ENCODE measurements around the gene STARD7.
A peak's percentile ranks its signal among the peaks of the same experiment; 100 is the strongest.

The STARD7 gene

DNA sequence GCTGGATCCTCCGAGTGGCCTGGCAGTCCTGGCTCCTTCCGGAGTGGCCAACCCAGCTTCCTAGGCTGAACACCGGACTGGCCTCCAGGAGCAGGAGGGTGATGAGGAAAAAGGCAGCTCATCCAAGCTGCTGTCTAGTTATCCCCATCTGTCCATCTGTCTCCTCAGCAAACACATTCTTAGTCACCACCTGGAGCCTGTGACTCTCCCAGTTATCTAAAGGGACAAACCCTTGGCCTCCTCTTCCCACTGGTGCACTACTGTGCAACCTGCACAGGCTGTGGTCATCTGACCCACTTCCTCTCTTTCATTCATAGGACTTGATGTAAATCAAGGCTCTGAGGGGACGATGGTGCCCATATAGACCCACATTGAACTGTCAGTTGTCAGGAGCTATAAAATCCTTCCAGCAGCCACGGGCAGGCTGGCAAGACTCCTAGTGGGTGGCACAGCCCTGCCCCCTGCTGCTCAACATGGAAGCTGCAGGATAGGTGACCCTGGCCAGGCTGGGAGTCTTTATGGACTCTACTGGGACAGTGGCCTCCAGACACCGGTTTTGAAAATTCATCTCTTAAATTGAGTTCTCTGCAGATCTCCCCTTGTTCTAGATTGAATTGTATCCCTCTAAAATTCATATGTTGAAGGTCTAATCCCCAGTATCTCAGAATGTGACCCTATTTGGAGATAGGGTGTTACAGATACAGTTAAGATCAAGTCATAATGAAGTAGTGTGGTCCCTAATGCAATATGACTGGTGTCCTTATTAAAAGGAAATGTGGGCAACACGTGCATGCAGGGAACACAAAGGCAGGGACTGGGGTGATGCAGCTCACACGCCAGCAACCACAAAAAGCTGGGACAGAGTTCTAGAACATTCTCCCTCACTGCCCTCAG is 34.1 kb downstream of the STARD7 start:
- CTCF ChIA-PET, result interaction anchor here (0.6 to 7.2 kb wide), 42 partner anchors 8 to 451 kb away, joined by 3 to 142 read pairs (median 4); partner anchors contain the start of genes ANKRD36C, ASTL, DUSP2 and STARD7
- TF ChIP-seq, protein P1, sequence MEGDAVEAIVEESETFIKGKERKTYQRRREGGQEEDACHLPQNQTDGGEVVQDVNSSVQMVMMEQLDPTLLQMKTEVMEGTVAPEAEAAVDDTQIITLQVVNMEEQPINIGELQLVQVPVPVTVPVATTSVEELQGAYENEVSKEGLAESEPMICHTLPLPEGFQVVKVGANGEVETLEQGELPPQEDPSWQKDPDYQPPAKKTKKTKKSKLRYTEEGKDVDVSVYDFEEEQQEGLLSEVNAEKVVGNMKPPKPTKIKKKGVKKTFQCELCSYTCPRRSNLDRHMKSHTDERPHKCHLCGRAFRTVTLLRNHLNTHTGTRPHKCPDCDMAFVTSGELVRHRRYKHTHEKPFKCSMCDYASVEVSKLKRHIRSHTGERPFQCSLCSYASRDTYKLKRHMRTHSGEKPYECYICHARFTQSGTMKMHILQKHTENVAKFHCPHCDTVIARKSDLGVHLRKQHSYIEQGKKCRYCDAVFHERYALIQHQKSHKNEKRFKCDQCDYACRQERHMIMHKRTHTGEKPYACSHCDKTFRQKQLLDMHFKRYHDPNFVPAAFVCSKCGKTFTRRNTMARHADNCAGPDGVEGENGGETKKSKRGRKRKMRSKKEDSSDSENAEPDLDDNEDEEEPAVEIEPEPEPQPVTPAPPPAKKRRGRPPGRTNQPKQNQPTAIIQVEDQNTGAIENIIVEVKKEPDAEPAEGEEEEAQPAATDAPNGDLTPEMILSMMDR (tag by site-specific recombination; IDR thresholded peaks at IDR 0.05), result peak; percentile 65
- no peak for TF ChIP-seq SALL2 (tag by site-specific recombination; IDR thresholded peaks at IDR 0.05; ENCODE audit: borderline replicate concordance)
- 0 out of 2 replicates have a peak, but pooled peaks have one; percentile 13 for TF ChIP-seq ZBTB17 (tag by site-specific recombination; IDR thresholded peaks at IDR 0.05)
- peak; percentile 83 for TF ChIP-seq ZSCAN30 (tag by site-specific recombination; IDR thresholded peaks at IDR 0.05)
- TF ChIP-seq ZNF654 (tag by site-specific recombination; IDR thresholded peaks at IDR 0.05; ENCODE audit: low read depth), result peak; percentile 54
- Histone ChIP-seq H3K36me3 (ENCODE audit: control insufficient read depth in 2 of 2, insufficient read depth in 1 of 2, low read length in 2 of 2) (no peaks in the 10 kb centered on the region), H3K27ac (ENCODE audit: extremely low read depth, low read depth, low read length) (no peak overlapping the region), H3K4me1 (ENCODE audit: control insufficient read depth, insufficient read depth, low read length) (no peaks in the 10 kb centered on the region), H3K4me3 (ENCODE audit: low read depth, low read length) (no peak overlapping the region), H3K9me3 (ENCODE audit: control insufficient read depth, insufficient read depth, low read depth, low read length) (no peaks in the 10 kb centered on the region)
- POLR2A ChIA-PET, result interaction anchor here (0.6 to 1.1 kb wide), 4 partner anchors 34 to 182 kb away, joined by 3 to 8 read pairs (median 4); partner anchors contain the start of genes ASTL and STARD7

DNA sequence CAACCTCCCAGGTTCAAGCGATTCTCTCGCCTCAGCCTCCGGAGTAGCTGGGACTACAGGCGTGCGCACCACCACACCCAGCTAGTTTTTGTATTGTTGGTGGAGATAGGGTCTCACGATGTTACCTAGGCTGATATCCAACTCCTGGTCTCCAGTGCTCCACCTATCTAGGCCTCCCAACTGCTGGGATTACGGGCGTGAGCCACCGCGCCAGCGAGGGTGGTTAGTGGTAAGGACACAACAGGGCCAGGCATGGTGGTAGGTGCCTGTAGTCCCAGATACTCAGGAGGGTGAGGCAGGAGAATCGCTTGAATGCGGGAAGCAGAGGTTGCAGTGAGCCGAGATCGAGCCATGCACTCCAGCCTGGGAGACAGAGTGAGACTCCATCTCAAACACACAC is 36.8 kb downstream of the STARD7 start:
- ChIA-PET CTCF (no interaction called here), POLR2A (no interaction called here)
- H3K27ac ChIP-seq (ENCODE audit: extremely low read depth, low read depth, low read length), result no peak overlapping the region
- no peak for TF ChIP-seq ZNF433 (tag by site-specific recombination; IDR thresholded peaks at IDR 0.05; ENCODE audit: low read depth)
- TF ChIP-seq GLI2 (tag by site-specific recombination; IDR thresholded peaks at IDR 0.05; ENCODE audit: borderline replicate concordance, low read depth), result no peak
- TF ChIP-seq ZNF175 (tag by site-specific recombination; IDR thresholded peaks at IDR 0.05), result no peak
- TF ChIP-seq ZNF341 (tag by site-specific recombination; IDR thresholded peaks at IDR 0.05; ENCODE audit: low read depth), result no peak
- TF ChIP-seq, protein P2, sequence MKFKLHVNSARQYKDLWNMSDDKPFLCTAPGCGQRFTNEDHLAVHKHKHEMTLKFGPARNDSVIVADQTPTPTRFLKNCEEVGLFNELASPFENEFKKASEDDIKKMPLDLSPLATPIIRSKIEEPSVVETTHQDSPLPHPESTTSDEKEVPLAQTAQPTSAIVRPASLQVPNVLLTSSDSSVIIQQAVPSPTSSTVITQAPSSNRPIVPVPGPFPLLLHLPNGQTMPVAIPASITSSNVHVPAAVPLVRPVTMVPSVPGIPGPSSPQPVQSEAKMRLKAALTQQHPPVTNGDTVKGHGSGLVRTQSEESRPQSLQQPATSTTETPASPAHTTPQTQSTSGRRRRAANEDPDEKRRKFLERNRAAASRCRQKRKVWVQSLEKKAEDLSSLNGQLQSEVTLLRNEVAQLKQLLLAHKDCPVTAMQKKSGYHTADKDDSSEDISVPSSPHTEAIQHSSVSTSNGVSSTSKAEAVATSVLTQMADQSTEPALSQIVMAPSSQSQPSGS (tag by site-specific recombination; IDR thresholded peaks at IDR 0.05; ENCODE audit: low read depth), result no peak
- TF ChIP-seq ZNF830 (tag by site-specific recombination; IDR thresholded peaks at IDR 0.05; ENCODE audit: low read depth), result no peak
- TF ChIP-seq, protein P3, sequence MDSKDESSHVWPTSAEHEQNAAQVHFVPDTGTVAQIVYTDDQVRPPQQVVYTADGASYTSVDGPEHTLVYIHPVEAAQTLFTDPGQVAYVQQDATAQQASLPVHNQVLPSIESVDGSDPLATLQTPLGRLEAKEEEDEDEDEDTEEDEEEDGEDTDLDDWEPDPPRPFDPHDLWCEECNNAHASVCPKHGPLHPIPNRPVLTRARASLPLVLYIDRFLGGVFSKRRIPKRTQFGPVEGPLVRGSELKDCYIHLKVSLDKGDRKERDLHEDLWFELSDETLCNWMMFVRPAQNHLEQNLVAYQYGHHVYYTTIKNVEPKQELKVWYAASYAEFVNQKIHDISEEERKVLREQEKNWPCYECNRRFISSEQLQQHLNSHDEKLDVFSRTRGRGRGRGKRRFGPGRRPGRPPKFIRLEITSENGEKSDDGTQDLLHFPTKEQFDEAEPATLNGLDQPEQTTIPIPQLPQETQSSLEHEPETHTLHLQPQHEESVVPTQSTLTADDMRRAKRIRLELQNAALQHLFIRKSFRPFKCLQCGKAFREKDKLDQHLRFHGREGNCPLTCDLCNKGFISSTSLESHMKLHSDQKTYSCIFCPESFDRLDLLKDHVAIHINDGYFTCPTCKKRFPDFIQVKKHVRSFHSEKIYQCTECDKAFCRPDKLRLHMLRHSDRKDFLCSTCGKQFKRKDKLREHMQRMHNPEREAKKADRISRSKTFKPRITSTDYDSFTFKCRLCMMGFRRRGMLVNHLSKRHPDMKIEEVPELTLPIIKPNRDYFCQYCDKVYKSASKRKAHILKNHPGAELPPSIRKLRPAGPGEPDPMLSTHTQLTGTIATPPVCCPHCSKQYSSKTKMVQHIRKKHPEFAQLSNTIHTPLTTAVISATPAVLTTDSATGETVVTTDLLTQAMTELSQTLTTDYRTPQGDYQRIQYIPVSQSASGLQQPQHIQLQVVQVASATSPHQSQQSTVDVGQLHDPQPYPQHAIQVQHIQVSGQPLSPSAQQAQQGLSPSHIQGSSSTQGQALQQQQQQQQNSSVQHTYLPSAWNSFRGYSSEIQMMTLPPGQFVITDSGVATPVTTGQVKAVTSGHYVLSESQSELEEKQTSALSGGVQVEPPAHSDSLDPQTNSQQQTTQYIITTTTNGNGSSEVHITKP (tag by site-specific recombination; IDR thresholded peaks at IDR 0.05), result no peak
- no peak for TF ChIP-seq HOXA7 (CRISPR knock-in tag; IDR thresholded peaks at IDR 0.05; ENCODE audit: borderline replicate concordance)
- TF ChIP-seq ZNF677 (tag by site-specific recombination; IDR thresholded peaks at IDR 0.05), result no peak
- TF ChIP-seq ZNF280C (tag by site-specific recombination; IDR thresholded peaks at IDR 0.05), result no peak
- TF ChIP-seq ZNF560 (tag by site-specific recombination; IDR thresholded peaks at IDR 0.05; ENCODE audit: borderline replicate concordance), result no peak
- TF ChIP-seq, protein P4, sequence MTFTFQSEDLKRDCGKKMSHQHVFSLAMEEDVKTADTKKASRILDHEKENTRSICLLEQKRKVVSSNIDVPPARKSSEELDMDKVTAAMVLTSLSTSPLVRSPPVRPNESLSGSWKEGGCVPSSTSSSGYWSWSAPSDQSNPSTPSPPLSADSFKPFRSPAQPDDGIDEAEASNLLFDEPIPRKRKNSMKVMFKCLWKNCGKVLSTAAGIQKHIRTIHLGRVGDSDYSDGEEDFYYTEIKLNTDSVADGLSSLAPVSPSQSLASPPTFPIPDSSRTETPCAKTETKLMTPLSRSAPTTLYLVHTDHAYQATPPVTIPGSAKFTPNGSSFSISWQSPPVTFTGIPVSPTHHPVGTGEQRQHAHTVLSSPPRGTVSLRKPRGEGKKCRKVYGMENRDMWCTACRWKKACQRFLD (tag by site-specific recombination; IDR thresholded peaks at IDR 0.05), result no peak
- TF ChIP-seq PATZ1 (tag by site-specific recombination; IDR thresholded peaks at IDR 0.05), result no peak
- TF ChIP-seq ZBTB48 (tag by site-specific recombination; IDR thresholded peaks at IDR 0.05), result no peak
- no peak for TF ChIP-seq KLF1 (tag by site-specific recombination; IDR thresholded peaks at IDR 0.05)

More for the DNA sequence above, 36.8 kb downstream of the STARD7 start:
- Histone ChIP-seq H3K4me1 (ENCODE audit: control insufficient read depth, insufficient read depth, low read length) (no peaks in the 10 kb centered on the region), H3K36me3 (ENCODE audit: control insufficient read depth in 2 of 2, insufficient read depth in 1 of 2, low read length in 2 of 2) (no peaks in the 10 kb centered on the region), H3K4me3 (ENCODE audit: low read depth, low read length) (no peak overlapping the region), H3K9me3 (ENCODE audit: control insufficient read depth, insufficient read depth, low read depth, low read length) (no peaks in the 10 kb centered on the region)

Measured in HEK293 (cell line).